HepG2 (cell line): ENCODE results near the gene GPR37. TPM values are rescaled to one million over a fixed set of nuclear protein-coding genes. Genes with fewer than 3 reads are reported as not detected.

Experiments
- ARID3A ChIP-seq: IDR thresholded peaks from 2 replicates; pipeline ENCODE4 v1.6.1; 2012; ENCODE audit warnings: low read depth, low read length, improper control_type of control experiment
- EP300 ChIP-seq, 3 experiments: sonication (generic) in 1 of 3; formaldehyde crosslinking in 1 of 3; IDR thresholded peaks; 2 replicates each; pipeline versions ENCODE4 v1.5.1 to v1.6.1; 2011 to 2020; ENCODE audit warnings: low read depth in 2 of 3, low read length in 2 of 3, borderline replicate concordance in 1 of 3, improper control_type of control experiment in 1 of 3, mild to moderate bottlenecking in 1 of 3, missing genetic modification reagents in 1 of 3, moderate library complexity in 1 of 3
- FOXK1 ChIP-seq: sonication (generic); formaldehyde crosslinking; IDR thresholded peaks from 2 replicates; pipeline ENCODE4 v1.4.0; 2020; ENCODE audit warnings: low read depth, missing genetic modification reagents, borderline replicate concordance
- HMGA1 ChIP-seq: sonication (generic); formaldehyde crosslinking; conservative IDR thresholded peaks from 2 replicates; pipeline ENCODE4 v1.4.0; 2020; ENCODE audit warnings: missing genetic modification reagents
- KLF11 ChIP-seq: IDR thresholded peaks from 2 replicates; pipeline ENCODE4 v1.6.1; 2016; ENCODE audit warnings: missing compliant biosample characterization
- RBM39 ChIP-seq: fragments of 200-400 bp; formaldehyde crosslinking; IDR thresholded peaks from one replicate; pipeline ENCODE4 v1.6.1; 2018; ENCODE audit warnings: antibody characterized with exemption, mild to moderate bottlenecking, low read depth, low read length; ENCODE audit not compliant: poor library complexity, severe bottlenecking
- ZNF430 ChIP-seq: sonication (generic); formaldehyde crosslinking; IDR thresholded peaks from 2 replicates; pipeline ENCODE4 v1.9.0; 2021; ENCODE audit warnings: mild to moderate bottlenecking, missing genetic modification reagents
- ZNF569 ChIP-seq: sonication (generic); formaldehyde crosslinking; IDR thresholded peaks from 2 replicates; pipeline ENCODE4 v1.5.0; 2020; ENCODE audit warnings: mild to moderate bottlenecking, missing genetic modification reagents, moderate library complexity, borderline replicate concordance
- ZNF616 ChIP-seq: sonication (generic); formaldehyde crosslinking; IDR thresholded peaks from 2 replicates; pipeline ENCODE4 v1.5.0; 2020; ENCODE audit warnings: low read depth, mild to moderate bottlenecking, missing genetic modification reagents
- ZNF775 ChIP-seq: sonication (generic); formaldehyde crosslinking; IDR thresholded peaks from 2 replicates; pipeline ENCODE4 v1.4.0; 2020; ENCODE audit warnings: missing genetic modification reagents, mild to moderate bottlenecking, moderate library complexity, borderline replicate concordance
- polyA plus RNA-seq, 8 experiments: library from polyadenylated mRNA; depleted of rRNA in 3 of 8; stranded (reverse) in 7 of 8; unstranded in 1 of 8; fragments of >200 nt; fragmentation: Illumina TruSeq in 4 of 8; extraction: Trizol in 4 of 8; gene quantifications; 2 replicates each; pipeline versions ENCODE4 v1.2.1 to v1.2.3, GENCODE V29; 2011 to 2016; ENCODE audit warnings: low read depth in 4 of 8, missing spikeins in 1 of 8, mixed read lengths in 1 of 8; ENCODE audit not compliant: insufficient read depth in 1 of 8
- total RNA-seq, 5 experiments: library from RNA; depleted of rRNA; stranded (reverse); fragments of >200 nt; fragmentation: Illumina TruSeq; extraction: Trizol; gene quantifications; 2 replicates each; pipeline ENCODE4 v1.2.3, GENCODE V29; 2016; ENCODE audit warnings: low read depth in 1 of 5
- TF ChIP-seq, protein P1 (sequence below): sonication (generic); formaldehyde crosslinking; IDR thresholded peaks from 2 replicates; pipeline ENCODE4 v1.4.0; 2020; ENCODE audit warnings: missing genetic modification reagents

The GPR37 gene
- total and polyA plus RNA-seq, 2 of the 13 experiments (the other 11 are each of a cell fraction or from before 2014, with no cell fraction given) = not detected

DNA sequence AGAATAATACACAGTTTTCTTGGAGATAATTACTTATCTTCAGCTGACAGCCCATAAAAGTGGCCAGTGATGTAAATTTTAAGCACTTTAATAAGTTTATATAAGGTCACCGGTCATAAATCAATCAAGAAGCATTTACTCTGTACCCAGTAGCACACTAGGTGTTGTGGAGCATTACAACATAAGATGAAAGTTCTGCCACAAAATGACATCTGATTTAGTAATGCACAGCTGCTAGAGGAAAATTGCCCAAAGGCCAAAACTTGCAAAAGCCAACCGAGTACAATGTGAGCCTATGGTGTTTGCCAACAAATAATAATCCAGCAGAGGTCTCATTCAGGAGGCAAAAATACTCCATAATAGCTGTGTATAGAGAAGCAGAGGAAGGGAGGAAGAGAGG lies 63.6 kb downstream of the GPR37 start (continued):
- TF ChIP-seq ZNF616 (CRISPR knock-in tag) = no peak
- TF ChIP-seq HMGA1 (CRISPR knock-in tag) = no peak
- no peak for TF ChIP-seq RBM39
- no peak for TF ChIP-seq ZNF569 (CRISPR knock-in tag)
- TF ChIP-seq ZNF775 (CRISPR knock-in tag) = no peak
- no peak for TF ChIP-seq EP300 (IDR thresholded peaks at IDR 0.05; ENCODE audit: low read depth in 2 of 2, low read length in 2 of 2)
- TF ChIP-seq EP300 (CRISPR knock-in tag; IDR thresholded peaks at IDR 0.05; ENCODE audit: borderline replicate concordance) = no peak
- TF ChIP-seq, protein P1, sequence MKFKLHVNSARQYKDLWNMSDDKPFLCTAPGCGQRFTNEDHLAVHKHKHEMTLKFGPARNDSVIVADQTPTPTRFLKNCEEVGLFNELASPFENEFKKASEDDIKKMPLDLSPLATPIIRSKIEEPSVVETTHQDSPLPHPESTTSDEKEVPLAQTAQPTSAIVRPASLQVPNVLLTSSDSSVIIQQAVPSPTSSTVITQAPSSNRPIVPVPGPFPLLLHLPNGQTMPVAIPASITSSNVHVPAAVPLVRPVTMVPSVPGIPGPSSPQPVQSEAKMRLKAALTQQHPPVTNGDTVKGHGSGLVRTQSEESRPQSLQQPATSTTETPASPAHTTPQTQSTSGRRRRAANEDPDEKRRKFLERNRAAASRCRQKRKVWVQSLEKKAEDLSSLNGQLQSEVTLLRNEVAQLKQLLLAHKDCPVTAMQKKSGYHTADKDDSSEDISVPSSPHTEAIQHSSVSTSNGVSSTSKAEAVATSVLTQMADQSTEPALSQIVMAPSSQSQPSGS = no peak
- no peak for TF ChIP-seq FOXK1 (CRISPR knock-in tag)
- TF ChIP-seq KLF11 (CRISPR knock-in tag) = no peak
- TF ChIP-seq ARID3A = no peak
- no peak for TF ChIP-seq ZNF430 (CRISPR knock-in tag)
